ENCODE results near the gene GPD2.

GPD2 gene

GRCh38 chr2:156405586-156405985 lies 30.6 kb upstream of the GPD2 start:
- H4K20me1 ChIP-seq (ENCODE audit: insufficient read depth, low read length) = no peaks in the 10 kb centered on the region
- no peak overlapping the region for H3K4me2 ChIP-seq (ENCODE audit: insufficient read depth, low read length)
- H3K9me3 ChIP-seq (ENCODE audit: insufficient read depth, low read length, severe bottlenecking) = no peaks in the 10 kb centered on the region
- H2AFZ ChIP-seq (ENCODE audit: low read depth, low read length) = no peak overlapping the region
- no peak for TF ChIP-seq EZH2 (IDR thresholded peaks at IDR 0.05; ENCODE audit: borderline replicate concordance, low read depth, low read length, severe bottlenecking)
- TF ChIP-seq, protein P1, sequence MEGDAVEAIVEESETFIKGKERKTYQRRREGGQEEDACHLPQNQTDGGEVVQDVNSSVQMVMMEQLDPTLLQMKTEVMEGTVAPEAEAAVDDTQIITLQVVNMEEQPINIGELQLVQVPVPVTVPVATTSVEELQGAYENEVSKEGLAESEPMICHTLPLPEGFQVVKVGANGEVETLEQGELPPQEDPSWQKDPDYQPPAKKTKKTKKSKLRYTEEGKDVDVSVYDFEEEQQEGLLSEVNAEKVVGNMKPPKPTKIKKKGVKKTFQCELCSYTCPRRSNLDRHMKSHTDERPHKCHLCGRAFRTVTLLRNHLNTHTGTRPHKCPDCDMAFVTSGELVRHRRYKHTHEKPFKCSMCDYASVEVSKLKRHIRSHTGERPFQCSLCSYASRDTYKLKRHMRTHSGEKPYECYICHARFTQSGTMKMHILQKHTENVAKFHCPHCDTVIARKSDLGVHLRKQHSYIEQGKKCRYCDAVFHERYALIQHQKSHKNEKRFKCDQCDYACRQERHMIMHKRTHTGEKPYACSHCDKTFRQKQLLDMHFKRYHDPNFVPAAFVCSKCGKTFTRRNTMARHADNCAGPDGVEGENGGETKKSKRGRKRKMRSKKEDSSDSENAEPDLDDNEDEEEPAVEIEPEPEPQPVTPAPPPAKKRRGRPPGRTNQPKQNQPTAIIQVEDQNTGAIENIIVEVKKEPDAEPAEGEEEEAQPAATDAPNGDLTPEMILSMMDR (IDR thresholded peaks at IDR 0.05; ENCODE audit: borderline replicate concordance, extremely low read depth, low read length, poor library complexity, severe bottlenecking) = no peak
- no peak overlapping the region for H3K9ac ChIP-seq (ENCODE audit: low read depth, low read length)
- ATAC-seq (ENCODE audit: insufficient read depth, low read depth) (no peak), DNase-seq (no peak)
- H3K27ac ChIP-seq (ENCODE audit: low read length) = no peak overlapping the region
- H3K27me3 ChIP-seq (ENCODE audit: insufficient read depth, low read length, poor library complexity) = no peaks in the 10 kb centered on the region
- H3K36me3 ChIP-seq (ENCODE audit: insufficient read depth, low read length) = no peaks in the 10 kb centered on the region
- no peaks in the 10 kb centered on the region for H3K79me2 ChIP-seq (ENCODE audit: insufficient read depth, low read length)
- H3K4me3 ChIP-seq (ENCODE audit: low read depth in 1 of 2, low read length in 2 of 2) = no peak overlapping the region
- peaks cover 10% of the 10 kb centered on the region for H3K4me1 ChIP-seq (ENCODE audit: insufficient read depth, low read length)

DNA sequence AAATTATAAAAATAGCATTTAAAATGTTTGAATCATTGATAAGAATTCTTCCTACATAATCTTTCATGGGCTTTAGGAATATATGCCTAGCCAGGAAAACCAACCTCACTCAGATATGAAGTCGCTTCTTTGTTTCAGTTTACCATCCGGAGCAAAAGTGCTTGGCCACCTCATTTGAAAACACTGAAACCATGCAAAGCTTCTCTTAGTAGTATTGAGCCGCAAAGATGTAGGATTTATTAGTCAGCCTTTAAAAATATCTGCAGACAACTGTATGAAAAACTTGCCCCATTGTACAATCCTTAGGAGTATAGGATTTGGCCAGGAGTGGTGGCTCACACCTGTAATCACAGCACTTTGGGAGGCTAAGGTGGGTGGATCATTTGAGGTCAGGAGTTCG lies 24.3 kb upstream of the GPD2 start:
- Histone ChIP-seq H3K9ac (ENCODE audit: low read depth, low read length) (no peak overlapping the region), H4K20me1 (ENCODE audit: insufficient read depth, low read length) (no peaks in the 10 kb centered on the region), H3K27ac (ENCODE audit: low read length) (no peak overlapping the region), H3K27me3 (ENCODE audit: insufficient read depth, low read length, poor library complexity) (no peaks in the 10 kb centered on the region), H2AFZ (ENCODE audit: low read depth, low read length) (no peak overlapping the region), H3K4me3 (ENCODE audit: low read depth in 1 of 2, low read length in 2 of 2) (no peak overlapping the region), H3K4me1 (ENCODE audit: insufficient read depth, low read length) (no peaks in the 10 kb centered on the region), H3K4me2 (ENCODE audit: insufficient read depth, low read length) (no peak overlapping the region), H3K9me3 (ENCODE audit: insufficient read depth, low read length, severe bottlenecking) (no peaks in the 10 kb centered on the region), H3K36me3 (ENCODE audit: insufficient read depth, low read length) (no peaks in the 10 kb centered on the region), H3K79me2 (ENCODE audit: insufficient read depth, low read length) (no peaks in the 10 kb centered on the region)
- DNase-seq (no peak), ATAC-seq (ENCODE audit: insufficient read depth, low read depth) (no peak)
- TF ChIP-seq, protein P1 (IDR thresholded peaks at IDR 0.05; ENCODE audit: borderline replicate concordance, extremely low read depth, low read length, poor library complexity, severe bottlenecking) = no peak
- TF ChIP-seq EZH2 (IDR thresholded peaks at IDR 0.05; ENCODE audit: borderline replicate concordance, low read depth, low read length, severe bottlenecking) = no peak

DNA sequence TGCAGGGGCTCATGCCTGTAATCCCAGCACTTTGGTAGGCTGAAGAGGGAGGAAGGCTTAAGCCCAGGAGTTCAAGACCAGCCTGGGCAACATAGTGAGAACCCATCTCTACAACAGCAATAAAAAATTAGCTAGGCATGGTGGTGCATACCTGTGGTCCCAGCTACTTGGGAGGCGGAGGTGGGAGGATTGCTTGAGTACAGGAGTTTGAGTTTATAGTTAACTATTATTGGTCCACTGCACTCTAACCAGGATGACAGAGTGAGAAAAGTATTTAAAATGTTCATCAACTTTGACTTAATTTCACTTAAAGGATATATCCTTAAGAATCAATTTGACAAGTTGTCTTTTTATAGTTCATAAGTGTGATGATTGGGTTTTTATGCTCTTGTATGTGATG lies 14.3 kb upstream of the GPD2 start:
- H3K9me3 ChIP-seq (ENCODE audit: insufficient read depth, low read length, severe bottlenecking) = no peaks in the 10 kb centered on the region
- H3K27me3 ChIP-seq (ENCODE audit: insufficient read depth, low read length, poor library complexity) = no peaks in the 10 kb centered on the region
- H2AFZ ChIP-seq (ENCODE audit: low read depth, low read length) = no peak overlapping the region
- no peaks in the 10 kb centered on the region for H3K36me3 ChIP-seq (ENCODE audit: insufficient read depth, low read length)
- no peak overlapping the region for H3K4me3 ChIP-seq (ENCODE audit: low read depth in 1 of 2, low read length in 2 of 2)
- ATAC-seq (ENCODE audit: insufficient read depth, low read depth) = no peak
- no peak for DNase-seq
- H3K4me1 ChIP-seq (ENCODE audit: insufficient read depth, low read length) = no peaks in the 10 kb centered on the region
- no peak overlapping the region for H3K4me2 ChIP-seq (ENCODE audit: insufficient read depth, low read length)
- no peak overlapping the region for H3K9ac ChIP-seq (ENCODE audit: low read depth, low read length)
- no peaks in the 10 kb centered on the region for H4K20me1 ChIP-seq (ENCODE audit: insufficient read depth, low read length)
- no peak overlapping the region for H3K27ac ChIP-seq (ENCODE audit: low read length)
- no peak for TF ChIP-seq EZH2 (IDR thresholded peaks at IDR 0.05; ENCODE audit: borderline replicate concordance, low read depth, low read length, severe bottlenecking)
- TF ChIP-seq, protein P1 (IDR thresholded peaks at IDR 0.05; ENCODE audit: borderline replicate concordance, extremely low read depth, low read length, poor library complexity, severe bottlenecking) = no peak
- no peaks in the 10 kb centered on the region for H3K79me2 ChIP-seq (ENCODE audit: insufficient read depth, low read length)

Data from DND-41 (cell line).